Activated CD4-positive, alpha-beta memory T cell treated with anti-CD3 and anti-CD28 coated beads for 36 hours (primary cell): ENCODE data around the gene MTHFD1. TPM values are rescaled to one million over a fixed set of nuclear protein-coding genes. Genes with fewer than 3 reads are reported as not detected.
A peak's percentile ranks its signal among the peaks of the same experiment; 100 is the strongest.

ENCODE experiments used
- CTCF ChIA-PET: fragments of 350-600 bp; sonication (Branson Sonifier 250); formaldehyde crosslinking; loops from one replicate; lab custom pipeline; 2021; ENCODE audit warnings: antibody characterized with exemption, inconsistent platforms; lab: Charles Lee
- POLR2A ChIA-PET: fragments of 350-600 bp; sonication (Branson Sonifier 250); formaldehyde crosslinking; loops from one replicate; lab custom pipeline; 2021; ENCODE audit warnings: antibody characterized with exemption; lab: Charles Lee
- DNase-seq: peaks from one replicate; pipeline ENCODE4 v3.0.0-alpha.2; 2020
- H3K27ac Mint-ChIP-seq: one replicate; pipeline ENCODE4 v1.8.0; 2021; ENCODE audit warnings: mixed read lengths
- H3K27me3 Mint-ChIP-seq: one replicate; pipeline ENCODE4 v1.8.0; 2021; ENCODE audit warnings: mixed read lengths
- H3K36me3 Mint-ChIP-seq: one replicate; pipeline ENCODE4 v1.8.0; 2021; ENCODE audit warnings: mixed read lengths
- H3K4me1 Mint-ChIP-seq: one replicate; pipeline ENCODE4 v1.8.0; 2021; ENCODE audit warnings: low read depth, mixed read lengths
- H3K4me3 Mint-ChIP-seq: one replicate; pipeline ENCODE4 v1.8.0; 2021; ENCODE audit warnings: mild to moderate bottlenecking, mixed read lengths
- H3K9me3 Mint-ChIP-seq: one replicate; pipeline ENCODE4 v1.8.0; 2021; ENCODE audit warnings: mixed read lengths
- intact Hi-C: fragments of 100-400 bp; cut with micrococcal nuclease; formaldehyde crosslinking; loops from one replicate; pipeline ENCODE4 v1.15.1; 2023
- total RNA-seq, 2 experiments: library from RNA; stranded (reverse); gene quantifications; one replicate each; pipeline ENCODE4 v1.2.3, GENCODE V29; 2021

Gene MTHFD1
- total RNA-seq, 2 experiments from 2014 or later, result 212 to 221 TPM

- Mint-ChIP-seq H3K4me1 (peaks cover 44% of the 10 kb centered on the region), H3K9me3 (no peaks in the 10 kb centered on the region), H3K27ac (no peak overlapping the region), H3K4me3 (no peak overlapping the region), H3K27me3 (no peaks in the 10 kb centered on the region), H3K36me3 (no peaks in the 10 kb centered on the region)
- ChIA-PET POLR2A (no interaction called here), CTCF (interaction anchor here (0.6 to 3.2 kb wide), 2 partner anchors 14 to 39 kb away, joined by 4 to 15 read pairs; no protein-coding TSS in a partner anchor)
- intact Hi-C loops, result loop anchor here (10.0 kb wide), 2 partner anchors 84 to 166 kb away; partner anchors contain the start of gene MTHFD1
- no peak for DNase-seq
Observed at GRCh38 chr14:64468451-64468850, 80.3 kb downstream of the MTHFD1 start.

GRCh38 chr14:64474041-64474440 lies 85.9 kb downstream of the MTHFD1 start:
- Mint-ChIP-seq H3K4me3 (no peak overlapping the region), H3K9me3 (no peaks in the 10 kb centered on the region), H3K36me3 (no peaks in the 10 kb centered on the region), H3K27ac (no peak overlapping the region), H3K4me1 (peaks cover 38% of the 10 kb centered on the region), H3K27me3 (no peaks in the 10 kb centered on the region)
- no peak for DNase-seq
- intact Hi-C loops, result loop anchor here (2.0 kb wide), 1 partner anchor 51 kb away; no protein-coding TSS in a partner anchor
- ChIA-PET POLR2A (interaction anchor here (1.5 kb wide), 1 partner anchor 37 kb away, joined by 3 read pairs; no protein-coding TSS in a partner anchor), CTCF (interaction anchor here (1.3 to 3.8 kb wide), 2 partner anchors 44 to 130 kb away, joined by 7 to 19 read pairs; no protein-coding TSS in a partner anchor)

GRCh38 chr14:64474698-64475097 lies 86.5 kb downstream of the MTHFD1 start:
- no peak for DNase-seq
- intact Hi-C loops, result loop anchor here (2.0 kb wide), 1 partner anchor 52 kb away; no protein-coding TSS in a partner anchor
- Mint-ChIP-seq H3K9me3 (no peaks in the 10 kb centered on the region), H3K4me1 (peaks cover 35% of the 10 kb centered on the region), H3K27me3 (no peaks in the 10 kb centered on the region), H3K36me3 (no peaks in the 10 kb centered on the region), H3K27ac (no peak overlapping the region), H3K4me3 (no peak overlapping the region)
- POLR2A ChIA-PET, result interaction anchor here (1.5 kb wide), 1 partner anchor 36 kb away, joined by 3 read pairs; no protein-coding TSS in a partner anchor
- CTCF ChIA-PET, result interaction anchor here (0.7 to 3.8 kb wide), 6 partner anchors 17 to 417 kb away, joined by 3 to 19 read pairs (median 4); no protein-coding TSS in a partner anchor

GRCh38 chr14:64475585-64476273 lies 87.6 kb downstream of the MTHFD1 start:
- DNase-seq, result no peak
- CTCF ChIA-PET, result interaction anchor here (0.8 to 6.0 kb wide), 8 partner anchors 9 to 416 kb away, joined by 3 to 71 read pairs (median 4); no protein-coding TSS in a partner anchor
- H3K27me3 Mint-ChIP-seq, result no peaks in the 10 kb centered on the region
- intact Hi-C loops, result loop anchor here (2.0 kb wide), 1 partner anchor 53 kb away; no protein-coding TSS in a partner anchor
- no peaks in the 10 kb centered on the region for H3K9me3 Mint-ChIP-seq
- peaks cover 35% of the 10 kb centered on the region for H3K4me1 Mint-ChIP-seq
- no peaks in the 10 kb centered on the region for H3K36me3 Mint-ChIP-seq
- POLR2A ChIA-PET, result interaction anchor here (0.6 to 1.5 kb wide), 2 partner anchors 8 to 35 kb away, joined by 3 read pairs; no protein-coding TSS in a partner anchor
- H3K4me3 Mint-ChIP-seq, result no peak overlapping the region
- H3K27ac Mint-ChIP-seq, result no peak overlapping the region

- Mint-ChIP-seq H3K27ac (no peak overlapping the region), H3K36me3 (no peaks in the 10 kb centered on the region), H3K9me3 (no peaks in the 10 kb centered on the region), H3K27me3 (no peaks in the 10 kb centered on the region), H3K4me3 (no peak overlapping the region), H3K4me1 (peaks cover 34% of the 10 kb centered on the region)
- DNase-seq, result peak; percentile 37
- intact Hi-C loops, result no loop called here
- ChIA-PET CTCF (interaction anchor here (0.8 to 6.0 kb wide), 4 partner anchors 10 to 133 kb away, joined by 3 to 71 read pairs (median 12); no protein-coding TSS in a partner anchor), POLR2A (interaction anchor here (0.6 kb wide), 1 partner anchor 9 kb away, joined by 3 read pairs; no protein-coding TSS in a partner anchor)
Observed at GRCh38 chr14:64476438-64476837, 88.3 kb downstream of the MTHFD1 start.

GRCh38 chr14:64478634-64479250 lies 90.6 kb downstream of the MTHFD1 start:
- ChIA-PET POLR2A (interaction anchor here (1.0 kb wide), 1 partner anchor 26 kb away, joined by 5 read pairs; the partner anchor contains the start of gene ZBTB1), CTCF (interaction anchor here (0.6 to 6.0 kb wide), 33 partner anchors 8 to 177 kb away, joined by 3 to 71 read pairs (median 5); partner anchors contain the start of gene AKAP5)
- Mint-ChIP-seq H3K27ac (no peak overlapping the region), H3K9me3 (no peaks in the 10 kb centered on the region), H3K36me3 (no peaks in the 10 kb centered on the region), H3K4me1 (peaks cover 36% of the 10 kb centered on the region), H3K4me3 (no peak overlapping the region), H3K27me3 (no peaks in the 10 kb centered on the region)
- DNase-seq, result no peak
- intact Hi-C loops, result loop anchor here (1.0 kb wide), 2 partner anchors 48 to 134 kb away; no protein-coding TSS in a partner anchor

GRCh38 chr14:64488590-64489099 lies 100.5 kb downstream of the MTHFD1 start:
- no peak overlapping the region for H3K4me3 Mint-ChIP-seq
- intact Hi-C loops, result no loop called here
- DNase-seq, result no peak
- H3K36me3 Mint-ChIP-seq, result peaks cover 35% of the 10 kb centered on the region
- H3K4me1 Mint-ChIP-seq, result peaks cover 39% of the 10 kb centered on the region
- no peaks in the 10 kb centered on the region for H3K9me3 Mint-ChIP-seq
- ChIA-PET CTCF (interaction anchor here (0.9 to 1.1 kb wide), 2 partner anchors 11 to 144 kb away, joined by 3 read pairs; no protein-coding TSS in a partner anchor), POLR2A (interaction anchor here (1.5 kb wide), 1 partner anchor 9 kb away, joined by 4 read pairs; no protein-coding TSS in a partner anchor)
- H3K27ac Mint-ChIP-seq, result no peak overlapping the region
- no peaks in the 10 kb centered on the region for H3K27me3 Mint-ChIP-seq

GRCh38 chr14:64491637-64492036 lies 103.5 kb downstream of the MTHFD1 start:
- intact Hi-C loops, result no loop called here
- CTCF ChIA-PET, result interaction anchor here (0.6 to 2.9 kb wide), 5 partner anchors 13 to 145 kb away, joined by 3 to 10 read pairs (median 4); no protein-coding TSS in a partner anchor
- H3K4me3 Mint-ChIP-seq, result no peak overlapping the region
- H3K27me3 Mint-ChIP-seq, result no peaks in the 10 kb centered on the region
- H3K4me1 Mint-ChIP-seq, result peaks cover 46% of the 10 kb centered on the region
- no peaks in the 10 kb centered on the region for H3K9me3 Mint-ChIP-seq
- H3K27ac Mint-ChIP-seq, result no peak overlapping the region
- no peak for DNase-seq
- peaks cover 26% of the 10 kb centered on the region for H3K36me3 Mint-ChIP-seq
- POLR2A ChIA-PET, result interaction anchor here (1.2 to 1.5 kb wide), 2 partner anchors 13 to 14 kb away, joined by 3 read pairs; partner anchors contain the start of gene ZBTB1

GRCh38 chr14:64493455-64493854 lies 105.3 kb downstream of the MTHFD1 start:
- POLR2A ChIA-PET, result interaction anchor here (1.3 to 1.8 kb wide), 3 partner anchors 8 to 26 kb away, joined by 3 to 4 read pairs (median 3); no protein-coding TSS in a partner anchor

GRCh38 chr14:64495252-64495651 lies 107.1 kb downstream of the MTHFD1 start:
- Mint-ChIP-seq H3K4me3 (no peak overlapping the region), H3K36me3 (peaks cover 20% of the 10 kb centered on the region), H3K27me3 (no peaks in the 10 kb centered on the region), H3K27ac (no peak overlapping the region), H3K9me3 (no peaks in the 10 kb centered on the region), H3K4me1 (peaks cover 69% of the 10 kb centered on the region)
- no peak for DNase-seq
- CTCF ChIA-PET, result interaction anchor here (0.6 to 3.9 kb wide), 2 partner anchors 16 to 65 kb away, joined by 3 to 29 read pairs; no protein-coding TSS in a partner anchor
- intact Hi-C loops, result no loop called here
- POLR2A ChIA-PET, result interaction anchor here (1.4 kb wide), 1 partner anchor 8 kb away, joined by 3 read pairs; the partner anchor contains the start of gene ZBTB25

More at GRCh38 chr14:64493455-64493854, 105.3 kb downstream of the MTHFD1 start:
- Mint-ChIP-seq H3K27me3 (no peaks in the 10 kb centered on the region), H3K4me1 (peaks cover 55% of the 10 kb centered on the region), H3K4me3 (no peak overlapping the region), H3K9me3 (no peaks in the 10 kb centered on the region), H3K27ac (no peak overlapping the region), H3K36me3 (peaks cover 18% of the 10 kb centered on the region)
- no peak for DNase-seq
- CTCF ChIA-PET, result interaction anchor here (1.0 to 1.6 kb wide), 3 partner anchors 10 to 64 kb away, joined by 3 read pairs; no protein-coding TSS in a partner anchor
- intact Hi-C loops, result no loop called here

- no peak overlapping the region for H3K4me3 Mint-ChIP-seq
- peaks cover 22% of the 10 kb centered on the region for H3K36me3 Mint-ChIP-seq
- CTCF ChIA-PET, result interaction anchor here (0.6 to 3.9 kb wide), 5 partner anchors 11 to 141 kb away, joined by 3 to 29 read pairs (median 5); no protein-coding TSS in a partner anchor
- POLR2A ChIA-PET, result interaction anchor here (1.8 kb wide), 1 partner anchor 17 kb away, joined by 4 read pairs; no protein-coding TSS in a partner anchor
- H3K4me1 Mint-ChIP-seq, result peaks cover 70% of the 10 kb centered on the region
- DNase-seq, result no peak
- H3K27me3 Mint-ChIP-seq, result no peaks in the 10 kb centered on the region
- H3K27ac Mint-ChIP-seq, result peak overlapping the region; percentile 21
- H3K9me3 Mint-ChIP-seq, result no peaks in the 10 kb centered on the region
- intact Hi-C loops, result no loop called here
Observed at GRCh38 chr14:64496764-64497163, 108.6 kb downstream of the MTHFD1 start.
